Gastrocnemius medialis (tissue), 4 donors: ENCODE data around the gene CHST15. TPM values are rescaled to one million over a fixed set of nuclear protein-coding genes. Genes with fewer than 3 reads are reported as not detected.

Experiments used
- ATAC-seq, 2 donors: fragments of 150-250 bp; one replicate each; pipeline ENCODE4 v1.9.1; 2016
- DNase-seq, 2 donors: peaks; one replicate each; pipeline ENCODE4 v3.0.0-alpha.2; 2019
- H3K27ac ChIP-seq, 4 donors: fragments of 200-600 bp; sonication (generic); 1 replicate in 1 of 4; 2 replicates in 3 of 4; pipeline ENCODE4 v1.5.1; 2016 to 2018; ENCODE audit warnings: mild to moderate bottlenecking in 2 of 4, moderate library complexity in 1 of 4
- H3K27me3 ChIP-seq, 3 donors: fragments of 200-600 bp; sonication (generic) in 2 of 3; 1 replicate in 1 of 3; 2 replicates in 2 of 3; pipeline versions ENCODE4 v1.5.1 to v1.6.0; 2016 to 2019; ENCODE audit warnings: mild to moderate bottlenecking in 1 of 3, moderate library complexity in 1 of 3
- H3K36me3 ChIP-seq, 2 donors: fragments of 200-600 bp; sonication (generic) in 1 of 2; one replicate each; pipeline ENCODE4 v1.5.1; 2017 to 2018
- H3K4me1 ChIP-seq, 2 donors: fragments of 200-600 bp; sonication (generic) in 1 of 2; one replicate each; pipeline ENCODE4 v1.5.1; 2016 to 2017; ENCODE audit warnings: mild to moderate bottlenecking in 2 of 2
- H3K4me3 ChIP-seq, 4 donors: fragments of 200-600 bp; sonication (generic) in 3 of 4; 1 replicate in 1 of 4; 2 replicates in 3 of 4; pipeline ENCODE4 v1.5.1; 2016 to 2019; ENCODE audit warnings: mild to moderate bottlenecking in 2 of 4
- H3K9me3 ChIP-seq, 3 donors: fragments of 200-600 bp; sonication (generic) in 2 of 3; 1 replicate in 1 of 3; 2 replicates in 2 of 3; pipeline ENCODE4 v1.5.1; 2016 to 2019
- CTCF ChIP-seq, 5 experiments: fragments of 450-650 bp in 3 of 5; fragments of 200-600 bp in 2 of 5; sonication (generic) in 2 of 5; IDR thresholded peaks in 4 of 5; conservative IDR thresholded peaks in 1 of 5; 1 replicate in 4 of 5; 2 replicates in 1 of 5; pipeline ENCODE4 v1.5.1; 2016 to 2019; ENCODE audit warnings: antibody characterized with exemption in 5 of 5, mild to moderate bottlenecking in 3 of 5, moderate library complexity in 3 of 5
- POLR2A ChIP-seq, 2 donors: fragments of 450-650 bp; IDR thresholded peaks; one replicate each; pipeline ENCODE4 v1.6.1; 2017; ENCODE audit warnings: antibody characterized with exemption in 2 of 2, mild to moderate bottlenecking in 2 of 2, moderate library complexity in 2 of 2
- in situ Hi-C, 4 donors: fragments of 200-750 bp; cut with MboI; loops; one replicate each; pipeline versions ENCODE4 v1.15.0 to v1.8.0; 2017; ENCODE audit warnings: low sequenced_read_pairs in 4 of 4
- intact Hi-C: fragments of 100-400 bp; cut with DNase I; formaldehyde crosslinking; loops from one replicate; pipeline ENCODE4 v1.15.1; 2023; ENCODE audit warnings: low total_unique reads
- total RNA-seq, 4 donors: library from RNA; depleted of rRNA; stranded (reverse); fragments of >200 nt; gene quantifications; one replicate each; pipeline versions ENCODE4 v1.1.0 to v1.2.3, GENCODE V29; 2016

Gene CHST15
- total RNA-seq, 4 donors from 2014 or later = 9.0 to 32.2 (median 20.3) TPM

DNA sequence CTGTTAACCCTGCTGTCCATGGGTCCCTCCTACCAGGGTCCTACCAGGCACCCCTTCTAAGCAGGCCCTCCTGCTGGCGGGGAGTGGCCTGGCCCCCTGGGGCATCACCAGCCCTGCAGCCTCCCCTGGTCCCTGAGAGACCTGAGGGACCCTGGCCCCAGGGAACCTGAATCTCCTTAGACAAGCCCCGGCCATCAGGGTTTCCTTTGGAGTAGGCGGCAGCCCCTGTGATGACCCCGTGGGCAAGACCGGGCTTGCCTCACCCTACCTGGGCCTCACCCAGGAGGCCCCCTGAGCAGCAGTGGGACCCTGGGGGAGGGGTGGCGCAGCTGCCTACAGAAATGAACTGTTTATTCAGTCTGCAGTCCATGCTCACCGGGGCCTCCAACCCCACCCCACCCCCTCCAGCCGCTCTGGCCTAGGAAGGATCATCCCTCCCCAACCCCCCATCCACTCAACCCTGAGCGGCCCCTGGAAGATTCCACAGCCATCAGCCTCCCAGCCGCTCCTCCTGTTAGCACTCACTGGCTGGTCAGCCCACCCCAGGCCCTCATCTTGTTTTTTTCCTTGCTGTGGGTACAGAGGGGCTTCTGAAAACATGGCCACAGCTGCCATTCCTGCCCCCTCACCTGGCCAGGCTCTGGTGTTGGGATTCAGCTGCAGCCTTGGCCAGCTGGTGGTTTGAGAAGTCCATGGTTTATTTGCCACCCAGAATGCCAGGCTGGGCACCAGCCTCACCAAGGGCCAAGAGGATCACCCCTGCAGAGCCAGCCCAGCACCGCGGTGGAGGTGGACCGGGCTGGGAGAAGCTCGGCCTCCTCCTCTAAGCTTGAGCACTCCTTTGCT, 34.8 kb upstream of the CHST15 start:
- no peak overlapping the region for H3K4me3 ChIP-seq
- ATAC-seq (no peak), DNase-seq (no peak)
- H3K4me1 ChIP-seq = no peaks in the 10 kb centered on the region
- H3K27ac ChIP-seq = no peak overlapping the region
- TF ChIP-seq CTCF (IDR thresholded peaks at IDR 0.05 in 4 of 5, conservative IDR thresholded peaks at IDR 0.05 in 1 of 5) = no peak
- TF ChIP-seq POLR2A (IDR thresholded peaks at IDR 0.05) = no peak
- no peaks in the 10 kb centered on the region for H3K27me3 ChIP-seq
- H3K9me3 ChIP-seq = no peaks in the 10 kb centered on the region
- in situ Hi-C loops = no loop called here
- no peaks in the 10 kb centered on the region for H3K36me3 ChIP-seq
- intact Hi-C loops = no loop called here

DNA sequence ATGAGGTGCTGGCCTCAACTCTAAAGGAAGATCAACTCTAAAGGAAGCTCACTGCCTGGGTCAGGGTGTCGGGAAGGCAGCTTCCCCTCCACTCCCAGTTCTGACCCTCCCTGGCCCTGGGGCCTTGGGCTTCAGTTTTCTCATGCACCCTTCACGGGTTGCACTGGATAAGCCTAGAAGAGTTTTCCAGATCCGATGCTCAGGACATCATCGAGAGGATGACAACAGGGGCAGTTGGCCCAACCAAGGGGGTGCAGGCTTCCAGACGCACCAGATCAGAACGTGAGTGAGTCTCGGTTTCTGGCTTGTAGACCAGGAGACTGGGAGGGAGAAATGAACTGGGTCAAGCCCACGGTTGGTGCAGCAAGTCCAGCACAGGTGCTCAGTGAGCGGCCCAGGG, 34.2 kb upstream of the CHST15 start:
- intact Hi-C loops = no loop called here
- no peak for ATAC-seq
- Histone ChIP-seq H3K27me3 (no peaks in the 10 kb centered on the region), H3K4me1 (peaks cover 0 to 6% of the 10 kb centered on the region in 2 donors), H3K9me3 (no peaks in the 10 kb centered on the region), H3K4me3 (no peak overlapping the region), H3K27ac (no peak overlapping the region), H3K36me3 (no peaks in the 10 kb centered on the region)
- no peak for DNase-seq
- TF ChIP-seq CTCF (IDR thresholded peaks at IDR 0.05 in 4 of 5, conservative IDR thresholded peaks at IDR 0.05 in 1 of 5) = no peak
- no peak for TF ChIP-seq POLR2A (IDR thresholded peaks at IDR 0.05)
- in situ Hi-C loops = no loop called here

GRCh38 chr10:124126983-124127385, 33.6 kb upstream of the CHST15 start:
- Histone ChIP-seq H3K4me3 (no peak overlapping the region), H3K9me3 (no peaks in the 10 kb centered on the region), H3K4me1 (peaks cover 0 to 10% of the 10 kb centered on the region in 2 donors), H3K36me3 (no peaks in the 10 kb centered on the region), H3K27me3 (no peaks in the 10 kb centered on the region), H3K27ac (no peak overlapping the region)
- in situ Hi-C loops = no loop called here
- ATAC-seq = no peak
- TF ChIP-seq CTCF (IDR thresholded peaks at IDR 0.05 in 4 of 5, conservative IDR thresholded peaks at IDR 0.05 in 1 of 5) (no peak), POLR2A (IDR thresholded peaks at IDR 0.05) (no peak)
- DNase-seq = no peak
- intact Hi-C loops = no loop called here

GRCh38 chr10:124126145-124126982, 33.0 kb upstream of the CHST15 start:
- Histone ChIP-seq H3K9me3 (no peaks in the 10 kb centered on the region), H3K4me3 (no peak overlapping the region), H3K27ac (no peak overlapping the region), H3K27me3 (no peaks in the 10 kb centered on the region), H3K4me1 (peaks cover 4 to 16% of the 10 kb centered on the region in 2 donors), H3K36me3 (no peaks in the 10 kb centered on the region)
- in situ Hi-C loops (no loop called here), intact Hi-C loops (no loop called here)
- no peak for ATAC-seq
- no peak for DNase-seq
- no peak for TF ChIP-seq POLR2A (IDR thresholded peaks at IDR 0.05)
- no peak for TF ChIP-seq CTCF (IDR thresholded peaks at IDR 0.05 in 4 of 5, conservative IDR thresholded peaks at IDR 0.05 in 1 of 5)
